Adrenal gland (tissue), 5 donors: ENCODE results near the gene TNC.

Experiments used
- POLR2A ChIP-seq, 2 donors: fragments of 450-650 bp; IDR thresholded peaks; one replicate each; pipeline ENCODE4 v1.6.1; 2017; ENCODE audit warnings: antibody characterized with exemption in 2 of 2, mild to moderate bottlenecking in 2 of 2, moderate library complexity in 1 of 2
- TF ChIP-seq, protein P1 (sequence below), 6 experiments: fragments of 450-650 bp in 4 of 6; fragments of 200-600 bp in 2 of 6; sonication (generic) in 1 of 6; IDR thresholded peaks; 1 replicate in 5 of 6; 2 replicates in 1 of 6; pipeline versions ENCODE4 v1.5.1 to v1.8.0; 2016 to 2021; ENCODE audit warnings: antibody characterized with exemption in 6 of 6, mild to moderate bottlenecking in 2 of 6, moderate library complexity in 1 of 6
- donor health status: DM: no; HTN: no; CAD: no.

DNA sequence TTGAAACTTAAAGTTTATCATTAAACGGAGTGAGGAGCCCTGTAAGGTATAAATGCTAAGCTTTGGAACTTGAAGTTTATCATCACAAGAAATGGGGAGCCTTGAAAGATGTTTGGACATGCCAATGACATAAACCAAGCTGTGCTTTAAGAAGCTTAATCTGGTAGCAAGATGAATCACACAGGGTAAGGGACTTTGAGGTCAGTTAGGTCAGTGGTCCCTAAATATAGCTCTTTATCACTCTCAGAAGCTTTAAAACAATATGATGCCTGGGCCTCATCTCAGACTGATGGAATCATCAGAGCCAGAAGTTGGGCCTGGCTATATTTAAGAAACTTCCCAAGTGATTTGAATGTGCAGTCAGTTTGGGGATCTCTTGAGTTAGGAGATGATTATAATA is 85.7 kb downstream of the TNC start:
- TF ChIP-seq, protein P1, sequence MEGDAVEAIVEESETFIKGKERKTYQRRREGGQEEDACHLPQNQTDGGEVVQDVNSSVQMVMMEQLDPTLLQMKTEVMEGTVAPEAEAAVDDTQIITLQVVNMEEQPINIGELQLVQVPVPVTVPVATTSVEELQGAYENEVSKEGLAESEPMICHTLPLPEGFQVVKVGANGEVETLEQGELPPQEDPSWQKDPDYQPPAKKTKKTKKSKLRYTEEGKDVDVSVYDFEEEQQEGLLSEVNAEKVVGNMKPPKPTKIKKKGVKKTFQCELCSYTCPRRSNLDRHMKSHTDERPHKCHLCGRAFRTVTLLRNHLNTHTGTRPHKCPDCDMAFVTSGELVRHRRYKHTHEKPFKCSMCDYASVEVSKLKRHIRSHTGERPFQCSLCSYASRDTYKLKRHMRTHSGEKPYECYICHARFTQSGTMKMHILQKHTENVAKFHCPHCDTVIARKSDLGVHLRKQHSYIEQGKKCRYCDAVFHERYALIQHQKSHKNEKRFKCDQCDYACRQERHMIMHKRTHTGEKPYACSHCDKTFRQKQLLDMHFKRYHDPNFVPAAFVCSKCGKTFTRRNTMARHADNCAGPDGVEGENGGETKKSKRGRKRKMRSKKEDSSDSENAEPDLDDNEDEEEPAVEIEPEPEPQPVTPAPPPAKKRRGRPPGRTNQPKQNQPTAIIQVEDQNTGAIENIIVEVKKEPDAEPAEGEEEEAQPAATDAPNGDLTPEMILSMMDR (IDR thresholded peaks at IDR 0.05), result no peak
- no peak for TF ChIP-seq POLR2A (IDR thresholded peaks at IDR 0.05)
